ENCODE data around the gene GFOD1. TPM values are rescaled to one million over a fixed set of nuclear protein-coding genes. Genes with fewer than 3 reads are reported as not detected.

Gene GFOD1
- total RNA-seq, 1 experiment from 2014 or later, result 0.68 TPM

- CTCF ChIA-PET, result no interaction called here
- Histone ChIP-seq H3F3A (ENCODE audit: insufficient read depth, low read depth) (0 out of 2 replicates have a peak, but pooled peaks cover 6% of the 10 kb centered on the region), H3K4me1 (replicated peaks; ENCODE audit: insufficient read depth) (no peaks in the 10 kb centered on the region; the same call in 1 of the 2 replicates), H3K9me2 (ENCODE audit: insufficient read depth) (no peaks in the 10 kb centered on the region), H4K20me1 (ENCODE audit: insufficient read depth) (no peaks in the 10 kb centered on the region), H3K27ac (no peak overlapping the region), H3K36me3 (ENCODE audit: low read depth) (no peaks in the 10 kb centered on the region), H3K27me3 (ENCODE audit: insufficient read depth, low read depth) (no peaks in the 10 kb centered on the region), H3K79me2 (ENCODE audit: low read depth) (no peaks in the 10 kb centered on the region), H3K4me3 (no peak overlapping the region), H3K4me2 (no peak overlapping the region), H2AFZ (no peak overlapping the region), H3K9me3 (ENCODE audit: insufficient read depth, low read depth) (no peaks in the 10 kb centered on the region)
- DNase-seq, result no peak
- TF ChIP-seq EZH2 (IDR thresholded peaks at IDR 0.05; ENCODE audit: low read depth) (no peak), CTCF (conservative IDR thresholded peaks at IDR 0.05) (no peak)
- no TSS peak for BruUV-seq (replicated peaks)
- POLR2A ChIA-PET (ENCODE audit: unreplicated experiment), result interaction anchor here (0.6 kb wide), 1 partner anchor 22 kb away, joined by 5 read pairs; no protein-coding TSS in a partner anchor
- intact Hi-C loops (cut with micrococcal nuclease; ENCODE audit: unreplicated experiment), result no loop called here
Measured at GRCh38 chr6:13373919-13374318, 113.5 kb downstream of the GFOD1 start.

GRCh38 chr6:13373488-13373886 lies 113.9 kb downstream of the GFOD1 start:
- Histone ChIP-seq H4K20me1 (ENCODE audit: insufficient read depth) (no peaks in the 10 kb centered on the region), H3K4me3 (no peak overlapping the region), H3K27me3 (ENCODE audit: insufficient read depth, low read depth) (no peaks in the 10 kb centered on the region), H3K36me3 (ENCODE audit: low read depth) (no peaks in the 10 kb centered on the region), H3K79me2 (ENCODE audit: low read depth) (no peaks in the 10 kb centered on the region), H3K9me2 (ENCODE audit: insufficient read depth) (no peaks in the 10 kb centered on the region), H3K27ac (no peak overlapping the region), H3F3A (ENCODE audit: insufficient read depth, low read depth) (0 out of 2 replicates have a peak, but pooled peaks cover 6% of the 10 kb centered on the region), H3K4me1 (replicated peaks; ENCODE audit: insufficient read depth) (no peaks in the 10 kb centered on the region), H3K4me2 (no peak overlapping the region), H3K9me3 (ENCODE audit: insufficient read depth, low read depth) (no peaks in the 10 kb centered on the region), H2AFZ (no peak overlapping the region)
- BruUV-seq (replicated peaks), result no TSS peak
- POLR2A ChIA-PET (ENCODE audit: unreplicated experiment), result interaction anchor here (0.6 to 0.7 kb wide), 2 partner anchors 22 to 1911 kb away, joined by 3 to 5 read pairs; no protein-coding TSS in a partner anchor
- TF ChIP-seq EZH2 (IDR thresholded peaks at IDR 0.05; ENCODE audit: low read depth) (no peak), CTCF (conservative IDR thresholded peaks at IDR 0.05) (no peak)
- intact Hi-C loops (cut with micrococcal nuclease; ENCODE audit: unreplicated experiment), result no loop called here
- no peak for DNase-seq
- CTCF ChIA-PET, result interaction anchor here (0.6 kb wide), 1 partner anchor 144 kb away, joined by 10 read pairs; no protein-coding TSS in a partner anchor

- CTCF ChIA-PET, result interaction anchor here (0.6 kb wide), 1 partner anchor 144 kb away, joined by 10 read pairs; no protein-coding TSS in a partner anchor
Measured at GRCh38 chr6:13372688-13373487, 114.5 kb downstream of the GFOD1 start.

More at GRCh38 chr6:13372688-13373487, 114.5 kb downstream of the GFOD1 start:
- H3K4me3 ChIP-seq, result no peak overlapping the region
- H4K20me1 ChIP-seq (ENCODE audit: insufficient read depth), result no peaks in the 10 kb centered on the region
- H3K9me3 ChIP-seq (ENCODE audit: insufficient read depth, low read depth), result no peaks in the 10 kb centered on the region
- H3K27me3 ChIP-seq (ENCODE audit: insufficient read depth, low read depth), result no peaks in the 10 kb centered on the region
- no peaks in the 10 kb centered on the region for H3K9me2 ChIP-seq (ENCODE audit: insufficient read depth)
- no peak for DNase-seq
- POLR2A ChIA-PET (ENCODE audit: unreplicated experiment), result interaction anchor here (0.5 to 0.7 kb wide), 2 partner anchors 1195 to 1912 kb away, joined by 3 to 5 read pairs; no protein-coding TSS in a partner anchor
- TF ChIP-seq CTCF (conservative IDR thresholded peaks at IDR 0.05), result no peak
- TF ChIP-seq EZH2 (IDR thresholded peaks at IDR 0.05; ENCODE audit: low read depth), result no peak
- no peak overlapping the region for H3K27ac ChIP-seq
- BruUV-seq (replicated peaks), result no TSS peak
- H3K36me3 ChIP-seq (ENCODE audit: low read depth), result no peaks in the 10 kb centered on the region
- intact Hi-C loops (cut with micrococcal nuclease; ENCODE audit: unreplicated experiment), result no loop called here
- no peak overlapping the region for H3K4me2 ChIP-seq
- 0 out of 2 replicates have a peak, but pooled peaks cover 6% of the 10 kb centered on the region for H3F3A ChIP-seq (ENCODE audit: insufficient read depth, low read depth)
- no peaks in the 10 kb centered on the region for H3K4me1 ChIP-seq (replicated peaks; ENCODE audit: insufficient read depth)
- no peaks in the 10 kb centered on the region for H3K79me2 ChIP-seq (ENCODE audit: low read depth)
- H2AFZ ChIP-seq, result no peak overlapping the region
